ENCODE data around the gene CACNA2D4.
A peak's percentile ranks its signal among the peaks of the same experiment; 100 is the strongest.

CACNA2D4 gene

GRCh38 chr12:1811281-1811947 is 107.0 kb downstream of the CACNA2D4 start:
- peak; percentile 58 for DNase-seq

GRCh38 chr12:1810931-1811280 is 107.5 kb downstream of the CACNA2D4 start:
- no peak for DNase-seq

- DNase-seq: no peak
Observed at GRCh38 chr12:1810201-1810930, 108.1 kb downstream of the CACNA2D4 start.

DNA sequence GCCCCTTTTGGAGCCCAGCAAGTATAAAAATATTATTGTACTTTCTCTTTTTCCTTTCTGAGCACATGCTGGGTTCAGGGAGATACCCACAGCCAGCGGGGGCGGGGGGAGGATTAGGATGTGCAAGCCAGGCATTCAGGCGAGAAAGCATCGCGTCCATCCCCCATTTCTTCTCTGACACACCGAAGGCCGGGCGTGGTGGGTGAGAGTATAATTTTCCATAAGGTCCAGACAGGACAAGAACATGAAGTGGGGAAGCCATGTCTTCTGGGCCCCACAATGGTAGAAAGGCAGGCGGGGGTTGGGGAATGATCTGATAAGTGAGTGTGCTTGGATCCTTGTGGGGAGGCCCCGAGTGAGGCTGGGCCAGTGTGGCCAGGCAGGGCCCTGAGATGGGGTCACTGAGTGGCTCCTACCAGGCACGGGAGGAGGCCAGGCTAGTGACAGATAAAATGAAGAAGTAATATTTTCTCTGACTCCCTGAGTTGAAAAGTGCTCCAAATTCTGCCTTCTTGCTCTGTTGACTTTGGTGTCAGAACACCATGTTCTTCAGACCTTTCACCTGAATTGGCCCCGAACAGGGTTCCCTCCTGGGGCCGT is 108.8 kb downstream of the CACNA2D4 start:
- DNase-seq: no peak

DNA sequence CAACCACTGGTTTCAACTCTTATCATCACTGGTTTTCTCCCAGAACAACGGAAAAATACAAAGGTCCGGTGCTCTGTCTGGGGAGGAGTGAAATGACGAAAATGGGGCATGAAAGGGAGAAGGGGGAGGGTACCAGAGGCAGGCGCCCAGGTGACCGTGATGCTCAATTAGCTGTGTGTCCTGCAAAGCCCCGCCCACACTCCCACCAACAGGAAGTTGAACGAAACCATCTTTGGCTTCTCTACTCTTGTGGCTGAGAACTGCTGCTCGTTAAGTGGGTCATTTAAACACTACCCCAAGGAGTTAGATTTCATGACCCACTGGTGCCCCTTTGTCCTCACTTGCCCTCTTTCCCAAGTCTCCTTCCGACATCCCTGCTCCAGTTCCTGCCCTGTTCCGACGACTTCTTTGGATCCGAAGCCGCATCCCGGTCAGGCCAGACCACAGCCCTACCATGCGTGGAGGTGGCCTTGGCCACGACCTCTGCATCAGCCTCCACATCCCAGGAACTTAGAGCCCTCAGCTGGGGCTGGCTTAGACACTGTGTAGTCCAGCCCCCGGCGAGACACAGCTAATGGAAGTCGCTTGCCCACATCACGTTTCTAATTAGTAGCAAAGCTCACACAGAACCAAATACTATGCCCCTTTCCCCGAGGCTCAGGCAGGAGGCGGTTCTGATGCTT is 109.5 kb downstream of the CACNA2D4 start:
- DNase-seq: no peak

GRCh38 chr12:1808036-1808797 is 110.2 kb downstream of the CACNA2D4 start:
- no peak for DNase-seq

DNA sequence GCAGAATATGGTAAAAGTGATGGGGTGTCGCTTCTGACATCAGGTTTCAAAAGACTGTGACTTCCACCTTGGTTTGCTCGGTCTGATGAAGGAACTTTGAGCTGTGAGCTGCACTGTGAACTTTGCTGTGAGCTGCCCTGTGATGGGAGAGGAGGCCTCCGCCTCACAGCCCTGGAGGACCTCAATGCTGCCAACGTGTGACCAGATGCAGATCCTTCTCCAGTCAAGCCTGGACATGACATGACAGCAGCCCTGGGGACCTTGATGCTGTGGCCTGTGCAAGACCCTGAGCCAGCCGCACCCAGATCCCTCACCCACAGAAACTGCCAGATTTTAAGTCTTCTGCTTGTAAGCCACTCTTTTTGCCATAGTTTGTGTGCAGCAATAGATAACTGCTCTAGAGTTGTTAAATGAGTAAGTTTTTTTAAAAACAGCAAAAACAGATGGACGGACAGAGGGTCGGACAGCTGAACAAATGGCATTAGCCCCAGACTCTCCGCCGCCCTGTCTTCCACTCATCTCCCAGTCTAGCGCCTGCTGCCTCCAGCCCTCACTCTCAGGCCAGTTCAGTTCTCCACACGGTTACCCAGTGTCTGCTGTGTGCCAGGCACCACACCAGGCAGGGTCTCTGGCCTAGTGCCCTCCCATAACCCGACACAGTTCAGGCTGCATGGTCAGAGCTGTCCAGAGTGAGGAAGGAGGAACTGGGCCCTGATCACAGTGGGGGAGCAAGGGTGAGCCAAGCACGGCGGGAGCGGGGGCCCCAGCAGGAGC is 111.2 kb downstream of the CACNA2D4 start:
- DNase-seq: no peak

GRCh38 chr12:1806301-1807086 is 112.0 kb downstream of the CACNA2D4 start:
- DNase-seq: no peak

- no peak for DNase-seq
Observed at GRCh38 chr12:1805441-1806081, 112.9 kb downstream of the CACNA2D4 start.

DNA sequence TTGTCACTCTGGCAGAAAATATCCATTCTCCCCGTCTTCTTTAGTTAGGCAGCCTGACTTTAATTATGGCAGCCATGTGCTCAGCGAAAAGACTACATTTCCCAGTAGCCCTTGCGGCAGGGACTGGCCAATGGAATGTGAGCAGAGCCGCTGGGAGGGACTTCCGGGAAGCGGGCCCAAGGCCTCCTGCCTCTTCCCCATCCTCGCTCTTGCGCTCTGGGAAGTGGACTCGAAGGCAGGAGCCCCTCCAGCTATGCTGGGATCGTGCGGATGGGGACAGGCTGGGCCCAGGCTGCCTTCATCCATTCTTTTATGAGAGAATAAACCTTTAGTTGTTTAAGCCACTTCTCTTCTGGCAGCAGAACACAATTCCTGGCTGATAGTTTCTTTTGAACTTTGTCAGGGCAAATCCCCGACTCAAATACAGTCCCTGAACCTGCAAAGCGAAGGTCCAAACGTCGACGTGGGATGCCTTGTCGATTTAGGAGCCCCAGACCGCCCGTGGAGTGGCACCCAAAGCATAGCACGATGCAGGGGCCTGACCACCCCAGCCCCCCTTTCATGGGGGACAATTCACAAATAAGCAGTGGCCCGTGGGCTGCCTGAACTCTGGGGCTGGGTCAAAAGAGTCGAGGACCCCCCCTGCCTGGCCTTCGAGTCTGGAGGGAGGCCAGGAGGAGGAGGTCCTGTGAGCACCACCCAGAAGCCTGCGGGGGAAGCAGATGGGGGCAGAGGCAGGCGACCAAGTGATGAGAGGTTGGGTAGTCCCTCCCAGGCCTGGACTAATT is 113.7 kb downstream of the CACNA2D4 start:
- DNase-seq: peak; percentile 92

- no peak for DNase-seq
Observed at GRCh38 chr12:1803736-1804135, 114.7 kb downstream of the CACNA2D4 start.

DNA sequence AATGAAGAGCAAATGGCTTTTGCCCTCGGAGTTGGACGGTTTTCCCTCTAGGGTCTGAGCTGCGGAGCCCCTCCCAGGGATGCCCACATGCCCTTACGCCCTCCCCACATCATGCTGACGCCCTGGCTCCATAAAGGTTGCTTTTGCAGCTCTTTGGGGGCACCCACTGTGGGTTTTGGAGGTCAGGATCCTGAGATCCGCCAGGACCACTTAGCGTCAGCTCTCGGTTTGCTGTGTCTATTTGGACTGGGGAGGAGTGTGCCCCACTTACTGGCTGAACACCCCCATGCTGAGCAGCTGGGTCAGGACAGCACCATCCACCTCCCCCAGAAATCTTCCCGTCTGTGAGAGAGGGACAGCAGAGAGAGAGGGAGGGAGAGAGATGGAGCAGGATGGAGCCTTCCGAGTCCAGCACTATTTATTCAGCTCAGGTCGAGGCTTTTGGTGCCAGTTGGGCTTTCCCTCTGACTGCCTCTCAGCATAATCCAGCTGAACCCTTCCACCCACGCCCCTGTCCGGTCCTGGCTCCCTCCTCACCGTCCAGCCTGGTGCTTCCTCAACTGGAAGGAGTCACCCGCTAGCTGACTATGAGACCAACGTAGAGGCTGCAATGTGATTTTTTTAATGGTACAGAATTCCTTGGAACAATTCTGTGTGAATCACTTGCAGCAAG is 117.0 kb downstream of the CACNA2D4 start:
- no peak for DNase-seq

DNA sequence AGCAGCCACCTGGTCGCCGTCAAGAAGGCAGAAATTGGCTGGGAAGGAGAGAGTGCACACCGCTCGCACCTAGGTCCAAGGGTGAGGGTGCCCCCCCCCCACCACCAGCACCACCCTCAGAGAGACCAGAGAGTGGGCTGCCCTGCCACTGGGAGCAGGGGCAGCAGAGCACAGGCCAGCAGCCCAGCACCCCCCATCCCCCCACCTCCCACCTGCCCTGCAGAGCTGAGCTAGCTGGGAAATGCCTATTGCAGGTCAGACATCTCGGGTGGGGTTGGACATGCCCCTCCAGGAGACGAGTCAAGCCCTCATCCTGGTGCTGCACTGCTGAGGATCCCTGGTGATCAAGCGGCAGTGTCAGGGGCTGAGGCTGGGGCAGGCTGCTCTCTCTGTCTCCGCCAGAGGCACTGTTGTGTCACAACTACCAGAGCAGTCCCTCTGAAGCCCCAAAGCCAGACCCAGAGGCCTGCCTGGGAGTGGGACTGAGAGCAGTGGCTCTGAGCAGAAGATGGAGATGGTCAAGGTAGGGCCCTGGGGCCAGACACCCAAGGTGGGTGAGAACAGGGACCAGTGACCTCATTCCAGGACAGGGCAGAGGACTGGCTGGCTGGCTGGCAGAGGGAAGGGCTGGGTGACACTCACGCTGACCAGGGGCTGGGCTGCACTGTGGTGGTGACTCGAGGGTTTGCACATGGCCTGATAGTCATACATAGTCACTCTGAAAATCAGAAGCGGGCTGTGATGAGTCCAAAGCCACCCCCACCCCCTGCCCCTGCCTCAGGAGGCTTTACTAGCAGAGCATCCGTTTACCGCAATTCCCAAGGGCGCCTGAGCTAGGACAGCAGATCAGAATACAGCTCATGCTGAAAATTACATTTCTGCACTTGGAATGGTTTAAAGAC is 117.8 kb downstream of the CACNA2D4 start:
- peak; percentile 42 for DNase-seq

- no peak for DNase-seq
Observed at GRCh38 chr12:1799882-1800400, 118.5 kb downstream of the CACNA2D4 start.

- no peak for DNase-seq
Observed at GRCh38 chr12:1799051-1799881, 119.2 kb downstream of the CACNA2D4 start.

GRCh38 chr12:1798641-1799020 is 119.8 kb downstream of the CACNA2D4 start:
- DNase-seq: no peak

Data from activated CD4-positive, alpha-beta T cell treated with anti-CD3 and anti-CD28 coated beads, Interleukin-2, Interleukin-6, amounts not matched to agents 100 ng/mL and 50 ng/mL, durations not matched to agents 16 hours and 8 hours (primary cell).